ENCODE results near the gene FLYWCH1.
"Not testable (repeated sequence)": the region's sequence is repeated elsewhere in the genome, so short reads cannot be mapped to it uniquely, and the experiment has no call there.

FLYWCH1 gene

GRCh38 chr16:2928151-2928550 lies 16.4 kb downstream of the FLYWCH1 start:
- not testable (repeated sequence) for DNase-seq

- DNase-seq: no peak
These were observed 17.1 kb downstream of the FLYWCH1 start for GRCh38 chr16:2928796-2929195.

GRCh38 chr16:2929693-2930092 lies 18.0 kb downstream of the FLYWCH1 start:
- DNase-seq: no peak

GRCh38 chr16:2930236-2930635 lies 18.5 kb downstream of the FLYWCH1 start:
- DNase-seq: no peak

GRCh38 chr16:2931231-2931914 lies 19.6 kb downstream of the FLYWCH1 start:
- DNase-seq: not testable (repeated sequence)

GRCh38 chr16:2933136-2933535 lies 21.4 kb downstream of the FLYWCH1 start:
- no peak for DNase-seq

GRCh38 chr16:2933701-2934100 lies 22.0 kb downstream of the FLYWCH1 start:
- no peak for DNase-seq

- DNase-seq: no peak
These were observed 22.7 kb downstream of the FLYWCH1 start for GRCh38 chr16:2934450-2934849.

- DNase-seq: no peak
These were observed 24.8 kb downstream of the FLYWCH1 start for GRCh38 chr16:2936436-2937011.

GRCh38 chr16:2937170-2937569 lies 25.4 kb downstream of the FLYWCH1 start:
- no peak for DNase-seq

- no peak for DNase-seq
These were observed 26.5 kb downstream of the FLYWCH1 start for GRCh38 chr16:2938206-2938605.

GRCh38 chr16:2939968-2940367 lies 28.2 kb downstream of the FLYWCH1 start:
- no peak for DNase-seq

- no peak for DNase-seq
These were observed 30.3 kb downstream of the FLYWCH1 start for GRCh38 chr16:2942045-2942444.

- not testable (repeated sequence) for DNase-seq
These were observed 32.0 kb downstream of the FLYWCH1 start for GRCh38 chr16:2943716-2944115.

- no peak for DNase-seq
These were observed 34.9 kb downstream of the FLYWCH1 start for GRCh38 chr16:2946649-2947048.

- DNase-seq: no peak
These were observed 37.3 kb downstream of the FLYWCH1 start for GRCh38 chr16:2948807-2949704.

GRCh38 chr16:2949705-2950352 lies 38.1 kb downstream of the FLYWCH1 start:
- DNase-seq: no peak

GRCh38 chr16:2950353-2950724 lies 38.6 kb downstream of the FLYWCH1 start:
- DNase-seq: no peak

- no peak for DNase-seq
These were observed 39.0 kb downstream of the FLYWCH1 start for GRCh38 chr16:2950773-2951172.

- no peak for DNase-seq
These were observed 40.9 kb downstream of the FLYWCH1 start for GRCh38 chr16:2952679-2953078.

GRCh38 chr16:2953706-2954627 lies 42.2 kb downstream of the FLYWCH1 start:
- DNase-seq: no peak

All from NCI-H526 treated with DMSO at 0.1 percent for 48 hours (cell line).